ENCODE data around the gene HPD.

DNA sequence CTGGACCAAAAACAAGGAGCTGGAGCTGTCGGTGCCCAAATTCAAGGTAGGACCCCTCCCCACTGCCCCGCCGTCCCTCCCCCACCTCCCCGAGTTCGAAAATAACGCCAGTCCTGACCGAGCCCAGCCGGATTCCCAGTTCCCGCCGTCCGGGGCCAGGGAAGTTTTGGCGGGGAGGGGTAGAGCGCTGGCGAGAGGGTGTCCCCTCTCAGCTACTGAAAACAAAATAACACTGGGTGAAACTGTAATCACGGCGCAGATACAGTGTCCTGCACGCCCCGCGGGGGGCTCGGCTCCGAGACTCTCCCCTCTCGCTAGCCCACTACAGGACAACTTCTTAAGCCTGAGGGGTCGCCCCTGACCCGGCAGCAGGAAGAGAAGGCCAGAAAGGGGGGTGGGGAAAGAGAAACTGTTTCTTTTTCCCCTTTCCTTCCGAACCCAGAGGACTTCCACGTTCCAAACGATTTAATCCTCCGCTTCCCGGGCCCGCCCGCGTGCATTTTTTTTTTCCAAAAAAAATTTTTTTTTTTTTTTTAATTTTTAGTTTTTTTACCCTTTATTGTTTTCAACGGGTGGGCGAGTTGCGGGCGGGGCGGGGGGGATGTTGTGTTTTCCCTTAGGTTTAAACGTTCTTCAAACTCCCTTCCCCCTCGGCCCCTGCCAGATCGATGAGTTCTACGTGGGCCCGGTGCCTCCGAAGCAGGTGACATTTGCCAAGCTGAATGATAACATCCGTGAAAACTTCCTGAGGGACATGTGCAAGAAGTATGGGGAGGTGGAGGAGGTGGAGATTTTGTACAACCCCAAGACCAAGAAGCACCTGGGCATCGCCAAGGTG is 53.3 kb downstream of the HPD start:
- TF ChIP-seq EP300 (IDR thresholded peaks at IDR 0.05), result no peak
- TF ChIP-seq, protein P1, sequence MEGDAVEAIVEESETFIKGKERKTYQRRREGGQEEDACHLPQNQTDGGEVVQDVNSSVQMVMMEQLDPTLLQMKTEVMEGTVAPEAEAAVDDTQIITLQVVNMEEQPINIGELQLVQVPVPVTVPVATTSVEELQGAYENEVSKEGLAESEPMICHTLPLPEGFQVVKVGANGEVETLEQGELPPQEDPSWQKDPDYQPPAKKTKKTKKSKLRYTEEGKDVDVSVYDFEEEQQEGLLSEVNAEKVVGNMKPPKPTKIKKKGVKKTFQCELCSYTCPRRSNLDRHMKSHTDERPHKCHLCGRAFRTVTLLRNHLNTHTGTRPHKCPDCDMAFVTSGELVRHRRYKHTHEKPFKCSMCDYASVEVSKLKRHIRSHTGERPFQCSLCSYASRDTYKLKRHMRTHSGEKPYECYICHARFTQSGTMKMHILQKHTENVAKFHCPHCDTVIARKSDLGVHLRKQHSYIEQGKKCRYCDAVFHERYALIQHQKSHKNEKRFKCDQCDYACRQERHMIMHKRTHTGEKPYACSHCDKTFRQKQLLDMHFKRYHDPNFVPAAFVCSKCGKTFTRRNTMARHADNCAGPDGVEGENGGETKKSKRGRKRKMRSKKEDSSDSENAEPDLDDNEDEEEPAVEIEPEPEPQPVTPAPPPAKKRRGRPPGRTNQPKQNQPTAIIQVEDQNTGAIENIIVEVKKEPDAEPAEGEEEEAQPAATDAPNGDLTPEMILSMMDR (IDR thresholded peaks at IDR 0.05), result no peak
- TF ChIP-seq POLR2A (IDR thresholded peaks at IDR 0.05), result no peak
